Activated CD8-positive, alpha-beta T cell treated with anti-CD3 and anti-CD28 coated beads for 36 hours (primary cell): Measurements from ENCODE around the gene EEF1A2. TPM values are rescaled to one million over a fixed set of nuclear protein-coding genes. Genes with fewer than 3 reads are reported as not detected.

Source experiments
- ATAC-seq: fragments of 200-7000 bp; cut with Tn5 transposase; one replicate; pipeline ENCODE4 v1.10.0; 2021; ENCODE audit warnings: mild to moderate bottlenecking, moderate library complexity
- CTCF ChIA-PET: fragments of 350-600 bp; sonication (Branson Sonifier 250); formaldehyde crosslinking; loops from one replicate; lab custom pipeline; 2021; ENCODE audit warnings: antibody characterized with exemption; lab: Charles Lee
- POLR2A ChIA-PET: fragments of 350-600 bp; sonication (Branson Sonifier 250); formaldehyde crosslinking; loops from one replicate; lab custom pipeline; 2021; ENCODE audit warnings: antibody characterized with exemption; lab: Charles Lee
- DNase-seq: peaks from one replicate; pipeline ENCODE4 v3.0.0-alpha.2; 2020
- H3K27ac Mint-ChIP-seq: one replicate; pipeline ENCODE4 v1.8.0; 2021; ENCODE audit warnings: mild to moderate bottlenecking, mixed read lengths
- H3K27me3 Mint-ChIP-seq: one replicate; pipeline ENCODE4 v1.8.0; 2021; ENCODE audit warnings: mixed read lengths
- H3K36me3 Mint-ChIP-seq: one replicate; pipeline ENCODE4 v1.8.0; 2021; ENCODE audit warnings: low read depth, mixed read lengths
- H3K4me1 Mint-ChIP-seq: one replicate; pipeline ENCODE4 v1.8.0; 2021; ENCODE audit warnings: low read depth, mixed read lengths
- H3K4me3 Mint-ChIP-seq: one replicate; pipeline ENCODE4 v1.8.0; 2021; ENCODE audit warnings: mild to moderate bottlenecking, moderate library complexity, mixed read lengths
- H3K9me3 Mint-ChIP-seq: one replicate; pipeline ENCODE4 v1.8.0; 2021; ENCODE audit warnings: mixed read lengths
- CTCF ChIP-seq: fragments of 200-600 bp; IDR thresholded peaks from one replicate; pipeline ENCODE4 v1.8.0; 2022; ENCODE audit warnings: antibody characterized with exemption, mild to moderate bottlenecking
- intact Hi-C: fragments of 100-400 bp; cut with micrococcal nuclease; formaldehyde crosslinking; loops from one replicate; pipeline ENCODE4 v1.10.0; 2022
- total RNA-seq, 2 experiments: library from RNA; stranded (reverse); gene quantifications; one replicate each; pipeline ENCODE4 v1.2.3, GENCODE V29; 2021

EEF1A2 gene
- total RNA-seq, 2 experiments from 2014 or later: 1.4 to 2.2 TPM

- peaks cover 30% of the 10 kb centered on the region for H3K36me3 Mint-ChIP-seq
- TF ChIP-seq CTCF: no peak
- peak overlapping the region; percentile 78 for H3K4me3 Mint-ChIP-seq
- POLR2A ChIA-PET: interaction anchor here (0.7 to 4.4 kb wide), 15 partner anchors 7 to 215 kb away, joined by 3 to 48 read pairs (median 3); partner anchors contain the start of genes LIME1 and PTK6
- peaks cover 6% of the 10 kb centered on the region for H3K9me3 Mint-ChIP-seq
- DNase-seq (no peak), ATAC-seq (no peak)
- CTCF ChIA-PET: interaction anchor here (1.0 to 3.8 kb wide), 5 partner anchors 16 to 126 kb away, joined by 3 to 22 read pairs (median 4); partner anchors contain the start of gene PTK6
- H3K4me1 Mint-ChIP-seq: peaks cover 11% of the 10 kb centered on the region
- intact Hi-C loops: no loop called here
- H3K27me3 Mint-ChIP-seq: no peaks in the 10 kb centered on the region
- peak overlapping the region; percentile 34 for H3K27ac Mint-ChIP-seq
These were observed 22.7 kb upstream of the EEF1A2 start for GRCh38 chr20:63521602-63522001.

- Mint-ChIP-seq H3K9me3 (peaks cover 6% of the 10 kb centered on the region), H3K27ac (peak overlapping the region; percentile 49), H3K4me1 (peaks cover 11% of the 10 kb centered on the region), H3K27me3 (no peaks in the 10 kb centered on the region), H3K36me3 (peaks cover 30% of the 10 kb centered on the region), H3K4me3 (peak overlapping the region; percentile 78)
- ChIA-PET POLR2A (interaction anchor here (0.7 to 4.4 kb wide), 16 partner anchors 8 to 216 kb away, joined by 3 to 48 read pairs (median 4); partner anchors contain the start of genes LIME1 and PTK6), CTCF (interaction anchor here (1.0 to 3.8 kb wide), 5 partner anchors 17 to 127 kb away, joined by 3 to 22 read pairs (median 4); partner anchors contain the start of gene PTK6)
- TF ChIP-seq CTCF: no peak
- DNase-seq (peak; percentile 81), ATAC-seq (peak; percentile 63)
- intact Hi-C loops: no loop called here
These were observed 22.2 kb upstream of the EEF1A2 start for GRCh38 chr20:63520934-63521601.

- H3K4me3 Mint-ChIP-seq: peak within 1 kb of the TSS; percentile 78
- TF ChIP-seq CTCF: no peak
These were observed 21.6 kb upstream of the EEF1A2 start, which contains the start of gene PPDPF for GRCh38 chr20:63520504-63520933. TSS of gene PPDPF (plus strand) at chr20:63520765. CDS start at chr20:63521309, 544 bp downstream.

GRCh38 chr20:63519668-63520503 lies 21.0 kb upstream of the EEF1A2 start:
- DNase-seq (peak; percentile 74), ATAC-seq (peak; percentile 54)
- Mint-ChIP-seq H3K27ac (peak overlapping the region; percentile 61), H3K4me1 (peaks cover 11% of the 10 kb centered on the region), H3K36me3 (peaks cover 30% of the 10 kb centered on the region), H3K4me3 (peak overlapping the region; percentile 78), H3K9me3 (peaks cover 6% of the 10 kb centered on the region), H3K27me3 (no peaks in the 10 kb centered on the region)
- intact Hi-C loops: no loop called here
- ChIA-PET CTCF (interaction anchor here (1.3 to 3.8 kb wide), 5 partner anchors 18 to 128 kb away, joined by 3 to 22 read pairs (median 9); partner anchors contain the start of gene PTK6), POLR2A (interaction anchor here (0.8 to 1.4 kb wide), 2 partner anchors 23 to 217 kb away, joined by 4 to 5 read pairs; partner anchors contain the start of gene LIME1)
- peak; percentile 32 for TF ChIP-seq CTCF

More at GRCh38 chr20:63520504-63520933, 21.6 kb upstream of the EEF1A2 start, which contains the start of gene PPDPF:
- Mint-ChIP-seq H3K4me1 (peaks cover 11% of the 10 kb centered on the region), H3K27me3 (no peaks in the 10 kb centered on the region), H3K27ac (peak within 1 kb of the TSS; percentile 77), H3K36me3 (peaks cover 30% of the 10 kb centered on the region), H3K9me3 (peaks cover 6% of the 10 kb centered on the region)
- peak; percentile 85 for DNase-seq
- CTCF ChIA-PET: interaction anchor here (1.0 to 3.8 kb wide), 6 partner anchors 17 to 128 kb away, joined by 3 to 22 read pairs (median 4); partner anchors contain the start of gene PTK6
- intact Hi-C loops: no loop called here
- ATAC-seq: peak; percentile 88
- POLR2A ChIA-PET: interaction anchor here (0.8 to 4.4 kb wide), 11 partner anchors 11 to 216 kb away, joined by 3 to 48 read pairs (median 4); partner anchors contain the start of genes LIME1 and PTK6
